SK-N-SH (cell line): ENCODE results near the gene TGFBI. TPM values are rescaled to one million over a fixed set of nuclear protein-coding genes. Genes with fewer than 3 reads are reported as not detected.

Experiments
- CTCF ChIA-PET: fragments of 300-600, 350-600 bp; formaldehyde crosslinking; extraction: SDS; loops from one replicate; lab custom pipeline; 2021; lab: Yijun Ruan, JAX
- POLR2A ChIA-PET: fragments of 350-600 bp; sonication (Branson Sonifier 250); formaldehyde crosslinking; extraction: SDS; loops from one replicate; lab custom pipeline; 2020; ENCODE audit warnings: antibody characterized with exemption, inconsistent platforms; lab: Yijun Ruan, JAX
- DNase-seq: peaks from one replicate; pipeline ENCODE4 v3.0.0; 2012
- H2AFZ ChIP-seq: fragments of 200-600 bp; sonication (generic); 2 replicates; pipeline ENCODE4 v1.8.1; 2016; ENCODE audit warnings: antibody characterized with exemption, mild to moderate bottlenecking, low read depth
- H3F3A ChIP-seq: fragments of 200-600 bp; sonication (generic); replicated peaks from 2 replicates; pipeline ENCODE3; 2016; ENCODE audit warnings: antibody characterized with exemption, mild to moderate bottlenecking; ENCODE audit not compliant: insufficient read depth
- H3K27ac ChIP-seq, 2 experiments: fragments of 200-500 bp in 1 of 2; fragments of 200-600 bp in 1 of 2; sonication (Bioruptor generic) in 1 of 2; sonication (generic), shearing (Covaris generic) in 1 of 2; 2 replicates each; pipeline versions ENCODE4 v1.5.1 to v1.6.1; 2014 to 2016; ENCODE audit warnings: low read depth in 2 of 2, inconsistent platforms in 1 of 2, low read length in 1 of 2, mild to moderate bottlenecking in 1 of 2, mixed read lengths in 1 of 2
- H3K27me3 ChIP-seq: fragments of 200-600 bp; sonication (generic), shearing (Covaris generic); 2 replicates; pipeline ENCODE4 v1.6.1; 2016; ENCODE audit warnings: mixed run types; ENCODE audit not compliant: insufficient read depth
- H3K36me3 ChIP-seq, 2 experiments: fragments of 200-500 bp in 1 of 2; fragments of 200-600 bp in 1 of 2; sonication (Bioruptor generic) in 1 of 2; sonication (generic) in 1 of 2; replicated peaks in 1 of 2; 2 replicates each; pipeline versions ENCODE3 to v1.5.1; 2014 to 2016; ENCODE audit warnings: low read length in 1 of 2, mild to moderate bottlenecking in 1 of 2; ENCODE audit not compliant: insufficient read depth in 2 of 2, control insufficient read depth in 1 of 2
- H3K4me1 ChIP-seq, 2 experiments: fragments of 200-500 bp in 1 of 2; fragments of 200-600 bp in 1 of 2; sonication (Bioruptor generic) in 1 of 2; sonication (generic), shearing (Covaris generic) in 1 of 2; 2 replicates each; pipeline versions ENCODE4 v1.5.1 to v1.6.1; 2014 to 2016; ENCODE audit warnings: low read depth in 1 of 2, low read length in 1 of 2, mixed run types in 1 of 2; ENCODE audit not compliant: insufficient read depth in 2 of 2, control insufficient read depth in 1 of 2
- H3K4me2 ChIP-seq: fragments of 200-600 bp; sonication (generic), shearing (Covaris generic); 2 replicates; pipeline ENCODE4 v1.6.1; 2017; ENCODE audit warnings: mixed run types
- H3K4me3 ChIP-seq, 2 experiments: fragments of 200-500 bp in 1 of 2; fragments of 200-600 bp in 1 of 2; sonication (Bioruptor generic) in 1 of 2; sonication (generic), shearing (Covaris generic) in 1 of 2; 2 replicates each; pipeline versions ENCODE4 v1.5.1 to v1.8.1; 2014 to 2016; ENCODE audit warnings: low read depth in 2 of 2, inconsistent platforms in 1 of 2, low read length in 1 of 2, mild to moderate bottlenecking in 1 of 2, mixed read lengths in 1 of 2, moderate library complexity in 1 of 2
- H3K79me2 ChIP-seq: fragments of 200-600 bp; sonication (generic); 2 replicates; pipeline ENCODE4 v1.8.1; 2017; ENCODE audit warnings: mild to moderate bottlenecking; ENCODE audit not compliant: insufficient read depth
- H3K9ac ChIP-seq: fragments of 200-600 bp; sonication (generic); 2 replicates; pipeline ENCODE4 v1.6.1; 2017; ENCODE audit warnings: mixed run types
- H3K9me2 ChIP-seq: fragments of 200-600 bp; sonication (generic); 2 replicates; pipeline ENCODE4 v1.6.1; 2017; ENCODE audit warnings: mixed run types
- H3K9me3 ChIP-seq: fragments of 200-600 bp; sonication (generic); 2 replicates; pipeline ENCODE4 v1.6.1; 2017; ENCODE audit warnings: mixed run types, mild to moderate bottlenecking, moderate library complexity
- H4K20me1 ChIP-seq: fragments of 200-600 bp; sonication (generic); 2 replicates; pipeline ENCODE4 v1.6.1; 2017; ENCODE audit warnings: mild to moderate bottlenecking, mixed run types; ENCODE audit not compliant: insufficient read depth
- EP300 ChIP-seq, 2 experiments: IDR thresholded peaks; 2 replicates each; pipeline versions ENCODE4 v1.4.0 to v1.6.1; 2012; ENCODE audit warnings: borderline replicate concordance in 1 of 2, low read depth in 1 of 2, low read length in 1 of 2
- FOSL2 ChIP-seq: IDR thresholded peaks from 2 replicates; pipeline ENCODE4 v1.4.0; 2012; ENCODE audit warnings: low read depth, mild to moderate bottlenecking, moderate library complexity, borderline replicate concordance
- FOXM1 ChIP-seq: IDR thresholded peaks from 2 replicates; pipeline ENCODE4 v1.4.0; 2012; ENCODE audit warnings: low read depth, mild to moderate bottlenecking
- GABPA ChIP-seq: IDR thresholded peaks from 2 replicates; pipeline ENCODE4 v1.4.0; 2012; ENCODE audit warnings: low read depth, mild to moderate bottlenecking
- GATA2 ChIP-seq: sonication (generic); formaldehyde crosslinking; IDR thresholded peaks from 2 replicates; pipeline ENCODE4 v1.5.0; 2020; ENCODE audit warnings: mild to moderate bottlenecking, missing genetic modification reagents
- IRF3 ChIP-seq: fragments of 150-350 bp; IDR thresholded peaks from 2 replicates; pipeline ENCODE4 v1.6.1; 2016; ENCODE audit warnings: mild to moderate bottlenecking, low read depth, low read length
- JUND ChIP-seq: IDR thresholded peaks from 2 replicates; pipeline ENCODE4 v1.4.0; 2012
- MAX ChIP-seq: IDR thresholded peaks from 2 replicates; pipeline ENCODE4 v1.4.0; 2012; ENCODE audit warnings: low read depth
- MEF2A ChIP-seq: IDR thresholded peaks from 2 replicates; pipeline ENCODE4 v1.4.0; 2012; ENCODE audit warnings: low read depth, borderline replicate concordance
- MXI1 ChIP-seq: IDR thresholded peaks from 2 replicates; pipeline ENCODE4 v1.6.1; 2012; ENCODE audit warnings: mild to moderate bottlenecking, low read depth, low read length, improper control_type of control experiment
- NFIC ChIP-seq: IDR thresholded peaks from 2 replicates; pipeline ENCODE4 v1.4.0; 2012; ENCODE audit warnings: borderline replicate concordance
- NRF1 ChIP-seq: IDR thresholded peaks from 2 replicates; pipeline ENCODE4 v1.6.1; 2012; ENCODE audit warnings: low read depth, mild to moderate bottlenecking, low read length
- POLR2AphosphoS5 ChIP-seq: IDR thresholded peaks from 2 replicates; pipeline ENCODE4 v1.6.1; 2012; ENCODE audit warnings: low read depth, low read length
- RAD21 ChIP-seq: IDR thresholded peaks from 2 replicates; pipeline ENCODE4 v1.6.1; 2012; ENCODE audit warnings: mild to moderate bottlenecking, low read length
- RFX5 ChIP-seq: IDR thresholded peaks from 2 replicates; pipeline ENCODE4 v1.6.1; 2012; ENCODE audit warnings: mild to moderate bottlenecking, improper control_type of control experiment, low read length
- TCF12 ChIP-seq: IDR thresholded peaks from 2 replicates; pipeline ENCODE4 v1.4.0; 2012
- USF1 ChIP-seq: IDR thresholded peaks from 2 replicates; pipeline ENCODE4 v1.4.0; 2012; ENCODE audit warnings: low read depth, borderline replicate concordance
- YY1 ChIP-seq: IDR thresholded peaks from 2 replicates; pipeline ENCODE4 v1.4.0; 2012; ENCODE audit warnings: low read depth, mild to moderate bottlenecking
- WGBS: methylation state at CpG from one replicate; pipeline ENCODE4 v1.1.6; 2017; ENCODE audit warnings: low lambda C conversion rate; 5-methylcytosine and 5-hydroxymethylcytosine counted together
- polyA plus RNA-seq, 3 experiments: library from polyadenylated mRNA; depleted of rRNA; stranded (reverse); fragments of >200 nt; gene quantifications; 2 replicates each; pipeline ENCODE4 v1.2.3, GENCODE V29; 2012

Gene TGFBI
- polyA plus RNA-seq, 1 of the 3 experiments (the other 2 are of a cell fraction) = 2,678 TPM

- H2AFZ ChIP-seq = no peak overlapping the region
- no peaks in the 10 kb centered on the region for H3K36me3 ChIP-seq
- TF ChIP-seq USF1 (no peak), POLR2AphosphoS5 (no peak), EP300 (IDR thresholded peaks at IDR 0.05; ENCODE audit: borderline replicate concordance in 1 of 2, low read depth in 1 of 2, low read length in 1 of 2) (no peak), TCF12 (no peak), GABPA (no peak)
- peaks cover 4% of the 10 kb centered on the region for H3F3A ChIP-seq
- no peaks in the 10 kb centered on the region; a peak in 1 of 4 replicates for H3K4me1 ChIP-seq
- H3K27me3 ChIP-seq = no peaks in the 10 kb centered on the region
- H4K20me1 ChIP-seq = no peaks in the 10 kb centered on the region
- DNase-seq = no peak
- ChIA-PET CTCF (interaction anchor here (0.7 to 0.8 kb wide), 2 partner anchors 14 to 16 kb away, joined by 3 read pairs; no protein-coding TSS in a partner anchor), POLR2A (interaction anchor here (0.7 kb wide), 1 partner anchor 63 kb away, joined by 6 read pairs; no protein-coding TSS in a partner anchor)
- no peak overlapping the region for H3K27ac ChIP-seq
- no peak overlapping the region for H3K4me2 ChIP-seq
- H3K9me2 ChIP-seq = no peaks in the 10 kb centered on the region
- no peak overlapping the region for H3K9ac ChIP-seq
- H3K9me3 ChIP-seq = no peaks in the 10 kb centered on the region
- WGBS = 36% methylated on average over 4 of the region's 4 CpGs
- H3K4me3 ChIP-seq = no peak overlapping the region
- H3K79me2 ChIP-seq = no peaks in the 10 kb centered on the region
Observed at GRCh38 chr5:136098176-136098575, 69.4 kb downstream of the TGFBI start.

GRCh38 chr5:136099870-136100269 is 71.1 kb downstream of the TGFBI start:
- Histone ChIP-seq H3K4me3 (no peak overlapping the region), H3K9ac (no peak overlapping the region), H3K9me3 (no peaks in the 10 kb centered on the region), H3K4me1 (no peaks in the 10 kb centered on the region; a peak in 1 of 4 replicates), H3K27ac (no peak overlapping the region), H4K20me1 (no peaks in the 10 kb centered on the region), H3K9me2 (no peaks in the 10 kb centered on the region), H3K79me2 (no peaks in the 10 kb centered on the region), H2AFZ (no peak overlapping the region), H3K36me3 (no peaks in the 10 kb centered on the region), H3K27me3 (no peaks in the 10 kb centered on the region), H3K4me2 (no peak overlapping the region), H3F3A (peaks cover 4% of the 10 kb centered on the region)
- WGBS = 84% methylated on average over 3 of the region's 3 CpGs
- ChIA-PET POLR2A (no interaction called here), CTCF (interaction anchor here (1.0 to 2.1 kb wide), 4 partner anchors 17 to 158 kb away, joined by 3 to 9 read pairs (median 4); no protein-coding TSS in a partner anchor)
- no peak for TF ChIP-seq IRF3
- TF ChIP-seq NFIC = no peak
- no peak for TF ChIP-seq MAX
- no peak for TF ChIP-seq GATA2 (CRISPR knock-in tag)
- no peak for TF ChIP-seq JUND
- no peak for TF ChIP-seq FOXM1
- TF ChIP-seq RFX5 = no peak
- TF ChIP-seq MXI1 = no peak
- TF ChIP-seq YY1 = no peak
- no peak for TF ChIP-seq NRF1
- no peak for TF ChIP-seq MEF2A
- no peak for TF ChIP-seq RAD21
- TF ChIP-seq FOSL2 = no peak
- no peak for DNase-seq
